HUDEP-2 (cell line): ENCODE results near the gene ALOX5AP.

Source experiments
- DNase-seq, 76 experiments: peaks; one replicate each; lab custom pipeline; 2025; ENCODE audit not compliant: unreplicated experiment in 76 of 76; lab: John Stamatoyannopoulos, UW

ALOX5AP gene

DNA sequence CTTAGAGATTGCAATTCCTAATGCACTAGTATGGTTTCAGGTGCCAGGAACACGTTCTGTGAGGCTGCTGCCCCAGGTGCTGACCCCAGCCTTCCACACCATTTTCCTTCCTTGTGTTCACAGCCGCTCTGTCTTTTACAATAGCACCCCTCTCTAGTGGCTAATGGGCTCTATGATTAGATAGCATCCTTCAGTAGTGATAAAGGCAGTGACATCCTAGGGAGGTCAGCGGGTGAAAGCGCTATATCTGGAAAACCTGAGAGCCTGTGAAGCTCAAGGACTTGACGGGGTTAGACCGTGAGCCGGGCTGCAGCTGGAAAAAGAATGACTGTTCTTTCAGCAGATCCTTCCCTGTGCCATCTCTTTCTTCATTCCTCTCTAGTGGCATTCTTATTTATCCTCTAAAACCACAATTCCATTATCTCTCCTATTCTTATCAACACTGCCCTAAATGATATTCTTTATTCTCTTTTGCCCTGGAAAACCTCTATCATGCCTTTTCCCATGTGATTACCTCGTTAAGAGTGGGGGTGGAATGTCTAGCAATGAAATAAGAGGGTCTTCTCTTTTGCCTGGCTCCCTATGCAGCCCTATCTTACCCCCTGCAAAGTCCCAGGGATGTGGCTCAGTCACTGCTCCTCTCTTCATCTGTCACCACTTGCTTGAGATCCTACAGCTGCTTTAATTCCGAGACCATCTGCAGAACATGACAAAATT is 21.8 kb downstream of the ALOX5AP start:
- no peak for DNase-seq

DNA sequence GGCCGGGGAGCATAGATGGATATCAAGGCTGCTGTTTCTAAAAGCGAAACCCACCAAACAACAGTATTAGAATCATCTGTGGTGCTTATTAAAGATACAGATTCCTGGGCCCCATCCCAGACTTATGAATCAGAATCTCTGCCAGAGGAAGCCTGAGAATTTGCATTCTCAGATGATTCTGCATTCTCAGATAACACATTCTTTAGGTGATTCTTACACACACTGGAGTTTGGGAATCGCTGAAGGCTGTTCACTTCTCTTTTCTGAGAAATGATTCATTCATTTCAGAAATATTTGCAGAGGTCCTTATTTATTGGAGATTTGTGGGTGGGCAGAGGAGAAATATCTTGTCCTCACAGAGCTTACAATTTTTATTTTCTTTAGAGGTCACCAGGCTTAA is 24.4 kb downstream of the ALOX5AP start:
- no peak for DNase-seq

GRCh38 chr13:30762643-30763042 is 27.3 kb downstream of the ALOX5AP start:
- no peak for DNase-seq

GRCh38 chr13:30763786-30764413 is 28.6 kb downstream of the ALOX5AP start:
- no peak for DNase-seq

- no peak for DNase-seq
Measured at GRCh38 chr13:30766231-30766630, 30.9 kb downstream of the ALOX5AP start.

DNA sequence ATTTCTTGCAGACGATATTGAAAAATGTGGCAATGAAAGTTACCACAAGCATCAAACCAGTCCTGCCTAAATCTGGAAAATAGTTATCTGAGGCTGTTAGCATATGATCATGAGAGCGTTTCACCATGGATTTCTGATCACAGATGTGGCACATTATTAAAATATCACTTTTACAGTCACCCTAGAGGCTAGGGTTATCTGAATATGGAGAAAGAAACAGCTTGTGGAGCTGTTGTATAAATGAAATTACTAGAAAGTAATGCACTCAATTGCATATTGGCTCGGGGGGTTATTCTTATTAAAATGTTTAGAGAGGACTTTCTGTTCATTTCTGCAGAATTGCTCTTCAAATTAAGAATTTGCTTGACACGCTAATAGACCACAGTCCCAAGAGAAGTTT is 35.6 kb downstream of the ALOX5AP start:
- no peak for DNase-seq

DNA sequence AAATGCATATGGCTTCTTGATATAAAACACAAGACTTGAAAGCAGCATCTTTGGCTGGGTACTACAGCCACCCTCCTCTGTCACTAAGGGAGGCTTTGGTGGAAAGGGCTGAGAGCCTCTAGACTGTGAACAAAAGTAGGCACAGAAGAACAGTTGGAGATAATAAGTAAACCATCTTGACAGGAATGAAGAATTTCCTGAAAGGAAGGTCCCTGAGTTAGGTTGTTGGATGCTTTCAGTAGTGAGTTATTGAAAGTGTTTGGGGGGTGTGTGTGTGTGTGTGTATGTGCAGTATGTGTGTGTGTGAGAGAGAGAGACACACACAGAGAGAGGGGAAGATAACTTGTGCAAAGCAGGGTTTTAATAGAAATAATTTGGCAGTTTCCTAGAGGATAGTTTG is 38.2 kb downstream of the ALOX5AP start:
- no peak for DNase-seq

DNA sequence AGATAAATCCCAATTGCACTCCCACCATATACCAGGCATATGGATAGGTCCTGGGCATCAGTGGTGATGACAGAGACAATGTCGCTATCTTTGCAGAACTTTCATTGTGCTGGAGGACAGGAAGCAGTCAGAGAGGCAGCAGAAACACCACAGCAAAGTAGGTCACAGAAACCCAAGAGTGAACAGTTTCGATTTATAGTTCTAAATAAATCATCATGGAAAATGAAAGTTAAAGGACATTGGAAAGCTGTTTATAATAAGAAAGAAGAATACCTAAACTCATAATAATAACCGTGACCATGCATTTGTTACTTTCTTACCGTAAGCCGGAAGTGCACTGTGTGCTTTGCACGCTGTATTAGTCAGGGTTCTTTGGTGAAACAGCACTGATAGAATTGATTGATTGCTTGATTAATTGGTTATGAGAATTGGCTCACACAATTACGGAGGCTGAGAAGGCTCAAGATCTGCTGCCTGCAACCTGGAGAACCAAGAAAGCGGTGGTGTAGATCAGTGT is 38.9 kb downstream of the ALOX5AP start:
- DNase-seq: no peak

- no peak for DNase-seq
Measured at GRCh38 chr13:30776661-30777060, 41.3 kb downstream of the ALOX5AP start.

DNA sequence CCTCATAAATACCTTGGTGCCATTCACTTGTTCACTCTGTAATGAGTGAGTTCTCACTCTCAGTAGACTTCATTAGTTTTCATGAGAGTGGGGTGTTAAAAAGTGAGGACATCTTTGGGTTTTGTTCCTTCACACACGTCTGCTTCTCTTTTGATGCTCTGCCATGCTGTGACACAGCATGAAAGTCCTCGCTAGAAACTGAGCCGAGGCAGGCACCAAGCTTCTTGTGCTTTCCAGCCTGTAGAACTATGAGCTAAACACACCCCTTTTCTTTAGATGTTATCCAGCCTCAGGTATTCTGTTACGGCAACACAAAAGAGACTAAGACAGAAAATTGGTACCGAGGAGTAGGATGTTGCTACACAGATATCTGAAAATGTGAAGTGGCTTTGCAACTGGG is 43.7 kb downstream of the ALOX5AP start:
- no peak for DNase-seq

DNA sequence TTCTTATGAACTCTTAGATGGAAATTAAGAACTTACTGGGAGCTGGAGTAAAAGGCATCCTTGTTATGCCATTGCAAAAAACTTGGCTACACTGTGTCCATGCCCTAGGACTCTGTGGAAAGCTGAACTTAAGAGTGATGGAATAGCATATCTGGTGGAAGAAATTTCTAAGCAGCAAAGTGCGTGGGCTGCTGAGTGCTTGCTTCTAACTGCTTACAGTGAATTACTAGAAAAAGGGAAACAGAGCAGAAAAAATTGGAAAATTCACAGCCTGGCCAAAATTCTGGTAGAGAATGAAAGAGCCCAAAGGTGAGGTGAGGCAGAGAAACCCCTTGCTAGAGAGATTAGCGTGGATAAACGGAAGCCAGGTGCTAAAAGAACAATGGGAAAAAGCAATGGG is 44.3 kb downstream of the ALOX5AP start:
- no peak for DNase-seq

DNA sequence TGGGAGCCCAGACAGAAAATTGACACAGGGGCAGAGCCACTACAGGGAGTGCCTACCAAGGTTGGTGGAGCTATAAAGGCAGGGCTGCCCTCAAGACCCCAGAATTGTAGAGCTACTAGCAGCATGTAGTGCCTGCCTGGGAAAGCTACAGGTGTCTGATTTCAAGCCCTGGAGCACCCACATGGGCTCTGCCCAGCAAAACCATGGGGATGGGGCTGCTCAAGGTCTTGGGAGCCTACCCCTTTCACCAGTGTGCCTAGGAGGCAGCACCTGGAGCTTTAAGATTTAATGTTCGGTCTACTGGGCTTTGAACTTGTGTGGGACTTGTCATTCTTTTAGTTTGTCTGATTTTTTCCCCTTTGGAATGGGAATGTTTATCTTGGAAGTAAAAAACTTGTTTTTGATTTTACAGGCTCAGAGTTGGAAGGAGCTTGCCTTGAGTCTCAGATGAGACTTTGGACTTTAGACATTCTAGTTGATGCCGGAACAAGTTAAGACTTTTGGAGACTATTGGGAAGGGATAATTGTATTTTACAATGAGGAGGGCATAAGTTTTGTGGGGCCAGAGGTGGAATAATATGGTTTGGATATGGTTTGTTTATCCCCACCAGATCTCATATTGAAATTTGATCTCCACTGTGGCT is 45.1 kb downstream of the ALOX5AP start:
- no peak for DNase-seq

- no peak for DNase-seq
Measured at GRCh38 chr13:30785191-30785850, 50.0 kb downstream of the ALOX5AP start.

- DNase-seq: no peak
Measured at GRCh38 chr13:30786648-30787047, 51.3 kb downstream of the ALOX5AP start.

- no peak for DNase-seq
Measured at GRCh38 chr13:30787738-30788525, 52.6 kb downstream of the ALOX5AP start.

- no peak for DNase-seq
Measured at GRCh38 chr13:30789166-30789862, 54.0 kb downstream of the ALOX5AP start.

GRCh38 chr13:30790592-30790991 is 55.2 kb downstream of the ALOX5AP start:
- DNase-seq: no peak

- no peak for DNase-seq
Measured at GRCh38 chr13:30791354-30792001, 56.1 kb downstream of the ALOX5AP start.

DNA sequence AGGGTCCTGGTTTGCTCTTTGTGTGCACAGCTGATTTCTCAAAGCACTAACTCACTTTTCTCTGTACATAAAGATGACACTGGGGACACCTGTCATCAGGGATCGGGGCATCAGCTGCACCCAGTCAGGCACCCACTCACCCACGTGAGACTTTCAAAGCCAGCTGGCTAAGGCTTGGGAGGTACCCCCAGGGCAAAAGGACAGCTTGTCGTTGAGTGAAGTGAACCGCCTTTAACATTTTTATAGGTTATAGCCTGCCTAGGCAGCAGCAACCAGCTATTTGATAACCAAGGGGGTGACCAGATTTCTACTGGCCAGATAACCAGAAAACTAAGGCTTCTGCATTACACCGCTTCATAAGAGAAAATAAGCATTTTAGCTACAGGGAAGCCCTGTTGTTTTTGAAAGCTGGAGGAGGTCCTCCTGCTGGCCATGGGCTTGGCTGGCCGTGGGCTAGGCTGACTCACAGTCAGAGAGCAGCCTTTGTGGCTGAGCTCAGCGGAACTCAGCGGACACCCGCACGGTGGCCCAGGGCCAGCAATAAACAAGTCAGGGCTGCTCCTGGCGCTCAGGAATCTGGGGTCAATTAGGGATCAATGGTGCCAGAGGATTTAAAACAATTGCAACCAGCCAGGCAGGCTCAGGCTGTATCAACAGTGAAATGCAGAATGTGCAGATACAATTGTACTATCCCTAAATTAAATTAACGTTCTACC is 57.1 kb downstream of the ALOX5AP start:
- DNase-seq: no peak
